GM21515 (cell line): ENCODE measurements around the gene LSM8.
A peak's percentile ranks its signal among the peaks of the same experiment; 100 is the strongest.
"Not testable (repeated sequence)": the region's sequence is repeated elsewhere in the genome, so short reads cannot be mapped to it uniquely, and the experiment has no call there.

Source experiments
- ATAC-seq: cut with Tn5 transposase; IDR thresholded peaks from one replicate; pipeline ENCODE4 v1.9.1; 2021; ENCODE audit not compliant: unreplicated experiment

The LSM8 gene

GRCh38 chr7:118183786-118184564 is at the start of gene LSM8:
Gene LSM8, plus strand, starts transcription at chr7:118184164. Its CDS starts 60 bp downstream, at chr7:118184224.
- peak; percentile 98 for ATAC-seq

- not testable (repeated sequence) for ATAC-seq
These were observed 49.5 kb upstream of the LSM8 start for GRCh38 chr7:118134420-118134819.

- ATAC-seq, result no peak
These were observed 43.5 kb upstream of the LSM8 start for GRCh38 chr7:118140468-118140867.

- no peak for ATAC-seq
These were observed 42.0 kb upstream of the LSM8 start for GRCh38 chr7:118142012-118142411.

- no peak for ATAC-seq
These were observed 35.0 kb upstream of the LSM8 start for GRCh38 chr7:118148930-118149329.

- ATAC-seq, result no peak
These were observed 34.6 kb upstream of the LSM8 start for GRCh38 chr7:118149394-118149793.

GRCh38 chr7:118151671-118152070 is 32.3 kb upstream of the LSM8 start:
- ATAC-seq, result no peak

- no peak for ATAC-seq
These were observed 31.8 kb upstream of the LSM8 start for GRCh38 chr7:118152149-118152548.

- no peak for ATAC-seq
These were observed 31.3 kb upstream of the LSM8 start for GRCh38 chr7:118152654-118153053.

- ATAC-seq, result no peak
These were observed 30.3 kb upstream of the LSM8 start for GRCh38 chr7:118153551-118154177.

- ATAC-seq, result no peak
These were observed 25.2 kb upstream of the LSM8 start for GRCh38 chr7:118158766-118159165.

GRCh38 chr7:118169146-118169545 is 14.8 kb upstream of the LSM8 start:
- no peak for ATAC-seq

GRCh38 chr7:118175740-118176139 is 8.2 kb upstream of the LSM8 start:
- ATAC-seq, result no peak

- ATAC-seq, result no peak
These were observed 4.8 kb upstream of the LSM8 start for GRCh38 chr7:118179191-118179590.

- peak; percentile 0 for ATAC-seq
These were observed 1.2 kb upstream of the LSM8 start for GRCh38 chr7:118182593-118183427.

GRCh38 chr7:118183428-118183785 is 557 bp upstream of the LSM8 start:
- ATAC-seq, result peak; percentile 3

GRCh38 chr7:118184565-118184940 is 589 bp downstream of the LSM8 start:
- ATAC-seq, result no peak

- ATAC-seq, result no peak
These were observed 1.3 kb downstream of the LSM8 start for GRCh38 chr7:118185163-118185860.

GRCh38 chr7:118186501-118186900 is 2.5 kb downstream of the LSM8 start:
- no peak for ATAC-seq

- no peak for ATAC-seq
These were observed 10.6 kb downstream of the LSM8 start for GRCh38 chr7:118194571-118194970.

- peak; percentile 83 for ATAC-seq
These were observed 12.0 kb downstream of the LSM8 start for GRCh38 chr7:118195837-118196474.
